ENCODE measurements around the gene BET1.
"Not testable (repeated sequence)": the region's sequence is repeated elsewhere in the genome, so short reads cannot be mapped to it uniquely, and the experiment has no call there.

BET1 gene, protein sequence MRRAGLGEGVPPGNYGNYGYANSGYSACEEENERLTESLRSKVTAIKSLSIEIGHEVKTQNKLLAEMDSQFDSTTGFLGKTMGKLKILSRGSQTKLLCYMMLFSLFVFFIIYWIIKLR

DNA sequence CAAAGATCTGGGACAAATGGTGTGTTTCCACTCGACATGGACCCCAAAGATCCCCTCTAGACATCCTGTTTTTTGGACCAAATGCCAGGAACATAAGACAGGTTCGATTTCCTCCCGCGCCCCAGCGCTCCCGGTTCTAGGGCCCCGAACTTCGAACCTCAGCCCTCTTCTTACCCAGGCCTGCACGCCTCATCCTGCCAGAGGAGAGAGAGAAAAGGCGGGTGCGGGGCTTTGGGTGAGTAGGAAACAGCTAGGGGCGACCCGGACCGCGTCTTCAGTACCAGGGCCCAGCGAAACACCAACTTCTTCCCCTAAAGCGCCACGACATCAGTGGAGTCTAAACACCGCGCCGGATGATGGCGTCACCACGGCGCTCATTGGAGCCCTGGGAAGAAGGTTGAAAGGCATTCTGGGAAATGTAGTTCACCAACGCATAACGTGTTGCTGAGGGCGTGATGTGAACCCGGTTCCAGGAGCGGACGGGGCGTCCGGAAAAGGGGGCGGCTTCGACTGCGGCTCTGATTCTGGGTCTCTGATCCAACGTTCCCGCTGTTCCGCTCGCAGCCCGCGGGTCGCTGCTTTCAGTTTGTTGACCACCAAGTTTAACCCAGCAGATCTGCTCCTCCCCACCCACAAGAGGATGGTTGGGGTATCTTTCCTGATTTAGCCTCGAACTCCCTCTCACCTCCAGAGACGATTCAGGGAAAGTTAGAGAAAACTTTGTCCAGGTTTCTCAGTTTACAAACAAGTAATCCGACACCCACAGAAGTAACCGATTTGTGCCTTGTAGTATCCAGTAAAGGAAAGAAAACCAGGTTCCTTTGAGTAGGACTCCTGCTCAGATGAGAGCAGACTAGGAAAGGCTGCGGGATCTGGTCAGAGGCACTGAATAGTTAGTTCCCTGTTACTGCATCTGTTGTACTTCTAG, at the start of gene BET1:
Gene BET1, minus strand, starts transcription at position 332 of the 928 bp plus-strand sequence. Its CDS starts 139 bp downstream, at position 193.
- peak; percentile 98 to 99 (median 99) for DNase-seq

GRCh38 chr7:94053532-94053931, 49.4 kb upstream of the BET1 start:
- no peak for DNase-seq

- DNase-seq: no peak
These were observed 48.4 kb upstream of the BET1 start for GRCh38 chr7:94052398-94053180.

DNA sequence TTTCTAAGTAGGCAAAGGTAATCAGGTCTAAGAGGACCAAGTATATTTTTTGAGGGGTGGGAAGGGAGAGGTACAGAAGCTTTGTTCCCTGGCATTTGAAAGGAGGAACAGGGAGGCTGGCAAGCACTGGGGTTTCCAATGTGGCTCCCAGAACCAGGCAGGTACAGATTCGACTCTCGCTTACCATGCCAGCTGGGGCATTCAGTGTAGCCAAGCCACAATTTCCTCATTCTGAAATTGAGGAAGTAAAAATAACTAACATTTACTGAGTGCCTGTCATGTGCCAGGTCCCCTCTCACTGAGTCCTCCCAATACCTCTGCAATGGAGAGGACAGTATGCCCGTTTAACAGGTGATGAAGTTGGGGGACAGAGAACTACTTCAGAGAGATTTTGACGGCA, 45.9 kb upstream of the BET1 start:
- DNase-seq: peak; percentile 56 to 68 (median 64)

GRCh38 chr7:94049615-94050014, 45.5 kb upstream of the BET1 start:
- no peak for DNase-seq

DNA sequence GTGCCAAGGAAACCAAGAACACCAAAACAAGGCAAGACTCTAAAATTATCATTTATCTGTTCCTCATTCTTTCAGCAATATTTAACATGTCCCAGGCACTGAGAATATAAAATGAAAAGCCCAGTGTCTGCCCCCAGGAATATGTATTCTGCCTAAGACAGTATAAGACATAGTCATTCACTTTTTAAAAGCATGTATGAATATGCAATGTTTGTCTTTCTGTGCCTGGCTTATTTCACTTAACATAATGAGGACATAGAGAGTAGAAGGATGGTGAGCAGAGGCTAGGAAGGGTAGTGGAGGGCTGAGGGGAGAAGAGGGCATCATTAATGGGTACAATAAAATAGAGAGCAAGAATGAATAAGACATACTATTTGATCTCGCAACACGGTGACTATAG, 44.6 kb upstream of the BET1 start:
- DNase-seq: no peak

- peak; percentile 30 to 58 (median 56) for DNase-seq
These were observed 43.8 kb upstream of the BET1 start for GRCh38 chr7:94047956-94048355.

DNA sequence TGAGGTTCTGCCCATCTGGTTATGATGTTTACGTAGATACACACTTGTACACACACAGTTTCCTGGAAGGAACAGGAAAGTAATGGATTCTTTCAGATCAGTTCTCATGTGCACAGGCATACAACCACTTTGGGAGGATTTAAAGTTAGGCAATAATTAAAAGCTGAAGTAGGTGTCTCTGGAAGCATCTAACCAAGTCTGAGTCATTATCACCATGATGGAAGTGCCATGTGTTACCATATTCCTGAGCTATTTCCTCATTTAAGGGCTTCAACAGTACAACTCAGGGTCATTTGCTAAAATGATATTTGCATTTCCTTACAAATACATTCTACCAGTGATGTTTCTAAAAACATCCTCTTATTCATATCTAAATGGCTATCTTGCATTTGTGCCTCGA, 41.4 kb upstream of the BET1 start:
- peak; percentile 46 to 75 (median 75) for DNase-seq

DNA sequence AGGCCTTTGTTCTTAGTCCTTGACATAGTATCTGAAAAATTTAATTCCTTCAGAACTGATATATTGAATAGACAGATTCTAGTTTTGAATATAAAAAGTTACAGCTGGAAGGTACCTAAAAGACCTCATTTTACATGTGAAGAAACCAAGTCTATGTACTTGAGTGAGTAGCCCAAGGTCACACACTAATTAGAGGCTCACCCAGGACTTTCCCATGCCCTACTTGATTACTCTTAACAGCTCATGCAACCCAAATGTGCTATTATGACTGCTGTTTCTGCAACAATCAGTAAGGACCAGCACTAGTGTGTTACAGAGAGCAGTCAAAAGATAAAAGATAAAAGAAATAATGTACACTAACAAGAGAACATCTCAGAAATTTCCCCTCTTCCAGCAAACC, 40.7 kb upstream of the BET1 start:
- no peak for DNase-seq

DNA sequence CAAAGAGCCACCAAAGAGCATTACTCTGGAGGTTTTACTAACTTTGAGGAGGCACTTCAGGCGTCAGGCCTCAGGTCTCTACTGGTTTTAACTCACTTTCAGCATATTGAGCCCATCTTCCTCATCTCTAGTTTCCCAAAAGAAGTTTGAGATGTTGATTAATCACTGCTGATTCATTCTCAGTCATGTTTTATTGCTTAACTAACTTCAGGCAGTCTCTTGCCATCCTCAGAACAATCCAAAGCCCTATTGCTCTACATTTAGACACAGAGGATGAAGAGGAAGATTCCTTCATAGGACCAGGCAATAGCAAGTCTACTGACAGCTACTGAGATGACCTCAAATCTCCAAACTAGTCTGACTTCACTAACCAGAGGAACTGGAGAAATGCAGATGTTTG, 39.1 kb upstream of the BET1 start:
- DNase-seq: peak; percentile 52 to 91 (median 85)

- DNase-seq: no peak
These were observed 38.2 kb upstream of the BET1 start for GRCh38 chr7:94042381-94042780.

GRCh38 chr7:94041529-94041928, 37.4 kb upstream of the BET1 start:
- no peak for DNase-seq

- no peak for DNase-seq
These were observed 36.1 kb upstream of the BET1 start for GRCh38 chr7:94040254-94040653.

DNA sequence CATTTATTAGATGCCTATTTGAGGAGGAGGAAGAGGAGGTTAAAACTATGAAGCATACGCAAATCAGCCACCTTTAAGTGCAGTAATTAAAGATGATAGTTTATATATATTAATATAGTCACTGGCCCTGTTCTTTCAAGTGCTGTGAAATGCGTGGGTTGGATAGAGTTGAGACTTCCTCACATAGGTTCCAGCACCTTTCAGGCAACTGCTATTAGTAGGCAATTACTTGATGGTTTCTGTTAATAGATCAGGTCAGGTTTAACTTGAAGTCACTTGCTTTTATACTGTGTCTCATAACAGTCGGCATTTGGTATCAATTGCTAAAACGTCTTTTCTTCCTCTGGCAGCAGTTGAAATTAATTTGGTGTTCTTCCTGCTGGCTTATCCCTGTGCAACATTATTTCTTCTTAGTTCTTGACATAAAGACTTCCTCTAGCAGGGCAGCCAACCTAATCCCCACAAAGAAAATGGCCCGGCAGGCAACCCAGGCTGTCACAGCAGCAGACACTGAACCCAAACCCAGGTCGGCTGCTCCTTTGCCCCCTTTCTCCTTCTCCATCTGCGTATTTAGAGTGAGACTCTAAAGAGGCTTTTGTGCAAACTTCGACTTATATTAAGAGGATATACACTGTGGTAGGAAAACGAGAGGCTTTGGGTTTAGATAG, 35.3 kb upstream of the BET1 start:
- no peak for DNase-seq

DNA sequence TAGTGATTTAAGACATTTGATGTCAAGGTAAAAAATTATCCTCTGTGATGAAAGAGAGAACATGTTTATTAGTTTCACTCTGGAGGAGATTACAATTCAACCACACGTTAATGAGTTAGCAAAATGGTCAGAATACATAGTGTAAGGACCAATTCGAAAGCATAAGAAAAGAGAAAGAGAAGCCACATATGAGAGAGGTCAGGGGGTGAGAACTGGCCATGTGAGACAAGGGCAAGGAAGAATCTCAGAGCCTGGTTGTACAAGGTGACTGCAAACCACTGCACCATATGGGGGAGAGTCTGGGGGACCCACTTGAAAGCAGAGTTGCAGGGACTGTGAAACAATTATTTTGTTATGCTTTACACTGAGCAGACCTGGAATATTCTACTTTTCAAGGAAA, 27.7 kb upstream of the BET1 start:
- no peak for DNase-seq

DNA sequence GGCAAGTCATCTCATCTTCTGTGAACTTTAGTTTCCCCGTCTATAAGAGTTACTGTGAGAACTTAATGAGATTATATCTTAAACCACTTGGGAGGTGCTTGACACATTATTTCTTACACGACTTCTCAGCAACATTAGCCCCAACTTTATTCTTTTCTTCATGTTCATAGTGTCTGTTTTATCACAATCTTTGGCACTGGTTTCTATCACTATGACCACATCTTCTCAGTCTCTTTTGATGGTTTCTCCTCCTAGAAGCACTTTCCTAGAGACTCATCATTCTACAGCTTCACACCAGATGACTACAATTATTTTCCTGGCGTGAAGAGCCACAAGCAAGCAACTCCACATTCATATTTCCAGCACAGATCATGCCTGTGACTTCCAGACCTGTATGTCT, 26.5 kb upstream of the BET1 start:
- no peak for DNase-seq

DNA sequence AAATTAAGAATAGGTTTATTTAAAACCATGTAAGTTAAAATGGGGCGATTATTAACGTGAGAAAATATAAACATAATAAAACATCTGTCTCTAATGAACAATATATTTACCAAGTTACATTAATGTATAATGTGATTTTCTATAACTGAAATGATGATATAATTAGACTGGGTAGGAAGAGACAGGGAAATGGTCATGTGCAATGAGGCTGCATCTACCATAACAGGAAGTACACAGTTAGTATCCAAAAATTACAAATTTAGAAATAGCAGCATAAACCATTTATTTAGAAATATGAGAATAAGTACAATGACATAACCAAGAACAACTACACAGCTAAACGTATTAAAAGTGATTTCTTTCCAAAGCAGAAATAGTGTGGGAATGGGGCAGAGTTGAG, 25.8 kb upstream of the BET1 start:
- DNase-seq: peak; percentile 8 to 67 (median 59)

DNA sequence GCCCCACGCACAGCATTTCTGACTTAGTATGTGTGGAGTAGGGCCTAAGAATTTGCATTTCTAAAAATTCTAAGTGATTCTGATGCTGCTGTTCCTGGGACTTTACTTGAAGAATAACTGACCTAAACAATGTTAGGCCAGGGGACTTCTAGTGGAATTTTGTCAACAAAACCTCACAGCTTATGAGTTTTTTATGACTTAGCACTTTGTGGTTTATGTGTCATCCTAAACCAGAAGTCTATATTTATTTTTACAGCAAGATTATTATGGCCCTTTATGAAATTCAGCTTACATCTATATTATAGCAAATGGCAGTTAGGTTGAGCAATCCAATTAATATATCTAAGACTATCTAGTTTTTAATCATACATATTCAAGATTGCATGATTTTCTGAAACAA, 24.6 kb upstream of the BET1 start:
- peak; percentile 25 to 81 (median 73) for DNase-seq

- not testable (repeated sequence) for DNase-seq
These were observed 22.5 kb upstream of the BET1 start for GRCh38 chr7:94026619-94027018.

DNA sequence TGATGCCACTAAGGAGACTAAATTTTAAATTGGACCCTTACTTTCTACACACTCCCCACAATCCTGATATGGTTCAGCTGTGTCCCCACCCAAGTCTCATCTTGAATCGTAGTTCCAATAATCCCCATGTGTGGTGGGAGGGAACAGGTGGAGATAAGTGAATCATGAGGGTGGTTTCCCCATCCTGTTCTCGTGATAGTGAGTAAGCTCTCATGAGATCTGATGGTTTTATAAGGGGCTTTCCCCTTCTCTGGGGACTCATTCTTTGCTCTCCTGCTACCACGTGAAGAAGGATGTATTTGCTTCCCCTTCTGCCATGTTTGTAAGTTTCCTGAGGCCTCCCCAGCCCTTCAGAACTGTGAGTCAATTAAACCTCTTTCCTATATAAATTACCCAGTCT, 18.4 kb upstream of the BET1 start:
- DNase-seq: peak; percentile 64 to 85 (median 77)

DNA sequence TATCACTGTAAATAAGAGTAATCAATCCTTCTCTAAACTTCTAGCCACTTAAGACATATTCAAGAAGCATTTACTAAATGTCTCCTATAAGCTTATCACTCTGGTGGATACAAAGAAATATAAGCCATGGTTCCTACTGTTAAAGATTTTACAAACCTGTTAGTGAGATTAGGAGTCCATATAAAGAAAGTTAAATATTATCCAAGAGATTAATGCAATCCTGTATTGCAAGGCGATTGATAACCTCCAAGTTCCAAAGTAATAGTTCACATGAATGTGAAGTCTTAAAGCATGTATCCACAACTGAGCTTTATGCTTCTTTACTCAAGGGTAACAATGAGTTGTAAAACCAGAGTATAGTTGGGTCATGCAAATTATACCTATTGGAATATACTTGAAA, 12.6 kb upstream of the BET1 start:
- DNase-seq: no peak

DNA sequence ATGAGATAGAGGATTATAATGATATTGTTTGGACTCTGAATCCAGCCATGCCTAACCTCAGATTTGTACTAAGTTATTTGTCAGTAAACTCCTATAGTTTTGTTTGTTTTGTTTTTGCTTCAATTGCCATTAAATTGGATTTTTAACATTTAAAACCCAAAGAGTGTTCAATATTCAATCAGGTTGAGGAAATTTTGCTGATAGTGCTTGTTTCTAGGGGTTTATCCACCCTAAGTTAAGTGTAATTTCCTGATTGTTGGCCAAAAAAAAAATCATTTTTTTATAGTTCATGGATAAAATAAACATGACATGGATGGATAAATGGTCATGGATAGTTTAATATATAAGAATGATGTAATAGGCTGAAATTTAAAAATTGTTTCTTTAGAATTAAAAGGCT, 11.4 kb upstream of the BET1 start:
- DNase-seq: no peak

GRCh38 chr7:94012746-94013145, 8.6 kb upstream of the BET1 start:
- DNase-seq: no peak

Data from suppressor macrophage treated with lipopolysaccharide for 1 hour (primary cell).